ENCODE data around the gene FBXO46. TPM values are rescaled to one million over a fixed set of nuclear protein-coding genes. Genes with fewer than 3 reads are reported as not detected.

The FBXO46 gene
- polyA plus RNA-seq, 3 donors from 2014 or later: 5.9 to 15.6 (median 7.5) TPM

Other genes starting within 250 kb of the FBXO46 start
- under 1 TPM in 2 of 3 donors, not detected in 1; 0.48 to 0.80 TPM for gene RTN2, start 233.8 kb downstream of the FBXO46 start, polyA plus RNA-seq
- 1 to 10 TPM; 3.9 to 5.7 (median 4.0) TPM for gene PPM1N, start 232.5 kb downstream of the FBXO46 start, polyA plus RNA-seq
- 100 to 1,000 TPM in 1 of 3 donors, 10 to 100 TPM in 2; 91.2 to 126 (median 93.4) TPM for gene VASP, start 223.4 kb downstream of the FBXO46 start, polyA plus RNA-seq
- 10 to 100 TPM in 1 of 3 donors, 1 to 10 TPM in 1, not detected in 1; 3.3 to 18.4 TPM for gene OPA3, start 146.1 kb downstream of the FBXO46 start, polyA plus RNA-seq
- not detected for gene GPR4, start 128.7 kb downstream of the FBXO46 start, polyA plus RNA-seq
- 10 to 100 TPM; 11.9 to 24.7 (median 14.2) TPM for gene EML2, start 91.5 kb downstream of the FBXO46 start, polyA plus RNA-seq
- gene GIPR, start 62.7 kb downstream of the FBXO46 start, polyA plus RNA-seq: under 1 TPM in 2 of 3 donors, not detected in 1; 0.18 to 0.34 TPM
- 1,000 to 10,000 TPM in 2 of 3 donors, 100 to 1,000 TPM in 1; 754 to 1,123 (median 1,001) TPM for gene SNRPD2, start 38.9 kb downstream of the FBXO46 start, polyA plus RNA-seq
- 1 to 10 TPM in 2 of 3 donors, not detected in 1; 1.8 to 2.9 TPM for gene QPCTL, start 38.2 kb downstream of the FBXO46 start, polyA plus RNA-seq
- not detected for gene MEIOSIN, start 2.5 kb upstream of the FBXO46 start, polyA plus RNA-seq
- gene SIX5, start 38.4 kb upstream of the FBXO46 start, polyA plus RNA-seq: under 1 TPM in 2 of 3 donors, not detected in 1; 0.10 to 0.35 TPM
- 1 to 10 TPM in 2 of 3 donors, under 1 TPM in 1; 0.34 to 2.7 (median 1.2) TPM for gene DMPK, start 51.6 kb upstream of the FBXO46 start, polyA plus RNA-seq
- gene DMWD, start 61.9 kb upstream of the FBXO46 start, polyA plus RNA-seq: 10 to 100 TPM; 20.2 to 43.9 (median 20.7) TPM
- not detected for gene RSPH6A, start 84.4 kb upstream of the FBXO46 start, polyA plus RNA-seq
- gene SYMPK, start 132.3 kb upstream of the FBXO46 start, polyA plus RNA-seq: 10 to 100 TPM in 1 of 3 donors, 1 to 10 TPM in 2; 2.1 to 14.6 (median 5.6) TPM
- not detected for gene FOXA3, start 133.4 kb upstream of the FBXO46 start, polyA plus RNA-seq
- 1 to 10 TPM; 3.4 to 9.4 (median 7.0) TPM for gene IRF2BP1, start 155.2 kb upstream of the FBXO46 start, polyA plus RNA-seq
- under 1 TPM; 0.12 to 0.45 (median 0.13) TPM for gene MYPOP, start 171.7 kb upstream of the FBXO46 start, polyA plus RNA-seq
- not detected for gene NANOS2, start 183.9 kb upstream of the FBXO46 start, polyA plus RNA-seq
- gene NOVA2, start 243.0 kb upstream of the FBXO46 start, polyA plus RNA-seq: not detected

Data from immature natural killer cell (primary cell).